GM18508 (cell line): ENCODE measurements around the gene ITGB6.
"Not testable (repeated sequence)": the region's sequence is repeated elsewhere in the genome, so short reads cannot be mapped to it uniquely, and the experiment has no call there.

ENCODE experiments used
- ATAC-seq: cut with Tn5 transposase; IDR thresholded peaks from one replicate; pipeline ENCODE4 v1.9.1; 2021; ENCODE audit warnings: moderate number of reproducible peaks; ENCODE audit not compliant: insufficient read depth, unreplicated experiment

Gene ITGB6

GRCh38 chr2:160197587-160197986, 2.5 kb downstream of the ITGB6 start:
- no peak for ATAC-seq

- ATAC-seq: no peak
Measured at GRCh38 chr2:160194946-160195345, 5.1 kb downstream of the ITGB6 start.

GRCh38 chr2:160194351-160194750, 5.7 kb downstream of the ITGB6 start:
- no peak for ATAC-seq

- not testable (repeated sequence) for ATAC-seq
Measured at GRCh38 chr2:160181146-160181836, 18.8 kb downstream of the ITGB6 start.

GRCh38 chr2:160180690-160181089, 19.4 kb downstream of the ITGB6 start:
- not testable (repeated sequence) for ATAC-seq

GRCh38 chr2:160180172-160180571, 19.9 kb downstream of the ITGB6 start:
- no peak for ATAC-seq

GRCh38 chr2:160175169-160176134, 24.6 kb downstream of the ITGB6 start:
- ATAC-seq: no peak

- ATAC-seq: no peak
Measured at GRCh38 chr2:160174322-160174721, 25.8 kb downstream of the ITGB6 start.

- no peak for ATAC-seq
Measured at GRCh38 chr2:160169988-160170387, 30.1 kb downstream of the ITGB6 start.

- no peak for ATAC-seq
Measured at GRCh38 chr2:160169471-160169870, 30.6 kb downstream of the ITGB6 start.

GRCh38 chr2:160168878-160169277, 31.2 kb downstream of the ITGB6 start:
- no peak for ATAC-seq

- no peak for ATAC-seq
Measured at GRCh38 chr2:160167089-160167740, 32.9 kb downstream of the ITGB6 start.

GRCh38 chr2:160165996-160166395, 34.1 kb downstream of the ITGB6 start:
- ATAC-seq: no peak

- no peak for ATAC-seq
Measured at GRCh38 chr2:160165081-160165480, 35.0 kb downstream of the ITGB6 start.

- ATAC-seq: no peak
Measured at GRCh38 chr2:160157861-160158829, 41.9 kb downstream of the ITGB6 start.

- no peak for ATAC-seq
Measured at GRCh38 chr2:160156665-160157064, 43.4 kb downstream of the ITGB6 start.

- ATAC-seq: no peak
Measured at GRCh38 chr2:160156100-160156499, 44.0 kb downstream of the ITGB6 start.

GRCh38 chr2:160148419-160148818, 51.7 kb downstream of the ITGB6 start:
- ATAC-seq: not testable (repeated sequence)

- ATAC-seq: no peak
Measured at GRCh38 chr2:160145471-160145870, 54.6 kb downstream of the ITGB6 start.
